ENCODE measurements around the gene TCP11L2. TPM values are rescaled to one million over a fixed set of nuclear protein-coding genes. Genes with fewer than 3 reads are reported as not detected.
A peak's percentile ranks its signal among the peaks of the same experiment; 100 is the strongest.

TCP11L2 gene
- total and polyA plus RNA-seq, 2 of the 8 experiments (the other 6 are each of a cell fraction or from before 2014, with no cell fraction given): 2.1 to 7.1 TPM

- TF ChIP-seq JUN (IDR thresholded peaks at IDR 0.05; ENCODE audit: low read depth, low read length): no peak
- TF ChIP-seq CREB1 (IDR thresholded peaks at IDR 0.05): peak; percentile 54
- peak; percentile 66; the same call in 1 of the 2 replicates for TF ChIP-seq EGR1 (IDR thresholded peaks at IDR 0.05; ENCODE audit: borderline replicate concordance, low read depth, low read length)
- no peak for TF ChIP-seq CBX8 (IDR thresholded peaks at IDR 0.05; ENCODE audit: borderline replicate concordance, low read depth, low read length)
- peak; percentile 58; the same call in 1 of the 2 replicates for TF ChIP-seq PHF8 (conservative IDR thresholded peaks at IDR 0.05; ENCODE audit: low read depth, low read length)
- 0 out of 2 replicates have a peak, but pooled peaks have one; percentile 9 for TF ChIP-seq TBP (IDR thresholded peaks at IDR 0.05; ENCODE audit: low read depth, low read length)
- 0 out of 2 replicates have a peak, but pooled peaks have one; percentile 14 for TF ChIP-seq BACH1 (IDR thresholded peaks at IDR 0.05; ENCODE audit: low read length)
- peak in 1 of 2 experiments; percentile 55; a peak in 1 of 3 replicates for TF ChIP-seq POLR2A (IDR thresholded peaks at IDR 0.05; ENCODE audit: control extremely low read depth in 1 of 2, low read depth in 2 of 2, low read length in 2 of 2)
- TF ChIP-seq SP4 (IDR thresholded peaks at IDR 0.05; ENCODE audit: low read length): no peak; the same call in 1 of the 2 replicates
- no peak for TF ChIP-seq RFX5 (IDR thresholded peaks at IDR 0.05; ENCODE audit: borderline replicate concordance, low read depth, low read length)
- TF ChIP-seq, protein P1, sequence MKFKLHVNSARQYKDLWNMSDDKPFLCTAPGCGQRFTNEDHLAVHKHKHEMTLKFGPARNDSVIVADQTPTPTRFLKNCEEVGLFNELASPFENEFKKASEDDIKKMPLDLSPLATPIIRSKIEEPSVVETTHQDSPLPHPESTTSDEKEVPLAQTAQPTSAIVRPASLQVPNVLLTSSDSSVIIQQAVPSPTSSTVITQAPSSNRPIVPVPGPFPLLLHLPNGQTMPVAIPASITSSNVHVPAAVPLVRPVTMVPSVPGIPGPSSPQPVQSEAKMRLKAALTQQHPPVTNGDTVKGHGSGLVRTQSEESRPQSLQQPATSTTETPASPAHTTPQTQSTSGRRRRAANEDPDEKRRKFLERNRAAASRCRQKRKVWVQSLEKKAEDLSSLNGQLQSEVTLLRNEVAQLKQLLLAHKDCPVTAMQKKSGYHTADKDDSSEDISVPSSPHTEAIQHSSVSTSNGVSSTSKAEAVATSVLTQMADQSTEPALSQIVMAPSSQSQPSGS (IDR thresholded peaks at IDR 0.05; ENCODE audit: low read length): no peak
- no peak for TF ChIP-seq KDM5A (IDR thresholded peaks at IDR 0.05; ENCODE audit: low read length)
- peak; percentile 63; the same call in 1 of the 2 replicates for TF ChIP-seq RBBP5 (IDR thresholded peaks at IDR 0.05; ENCODE audit: borderline replicate concordance, low read depth, low read length)
- no peak for TF ChIP-seq FOSL1 (IDR thresholded peaks at IDR 0.05; ENCODE audit: insufficient read depth, low read depth, low read length)
- TF ChIP-seq BRCA1 (IDR thresholded peaks at IDR 0.05; ENCODE audit: low read depth, low read length): no peak
- TF ChIP-seq SIRT6 (IDR thresholded peaks at IDR 0.05; ENCODE audit: low read length): no peak
- no peak for TF ChIP-seq RXRA (IDR thresholded peaks at IDR 0.05; ENCODE audit: insufficient read depth, low read depth, low read length)
- TF ChIP-seq KDM4A (IDR thresholded peaks at IDR 0.05; ENCODE audit: low read depth, low read length, severe bottlenecking): peak; percentile 76
- no peak for TF ChIP-seq CHD2 (IDR thresholded peaks at IDR 0.05; ENCODE audit: low read length)
- TF ChIP-seq JUND (IDR thresholded peaks at IDR 0.05; ENCODE audit: low read length): peak; percentile 95
- TF ChIP-seq SRF (IDR thresholded peaks at IDR 0.05; ENCODE audit: low read depth, low read length): no peak
- peak; percentile 29; the same call in 1 of the 2 replicates for TF ChIP-seq SIX5 (IDR thresholded peaks at IDR 0.05; ENCODE audit: low read depth, low read length)
- TF ChIP-seq ASH2L (IDR thresholded peaks at IDR 0.05; ENCODE audit: low read length): peak; percentile 90
These were observed at the start of gene TCP11L2 (continued) for GRCh38 chr12:106302401-106303201.
